Measurements from ENCODE around the gene ATP8B3.
A peak's percentile ranks its signal among the peaks of the same experiment; 100 is the strongest.

Gene ATP8B3

DNA sequence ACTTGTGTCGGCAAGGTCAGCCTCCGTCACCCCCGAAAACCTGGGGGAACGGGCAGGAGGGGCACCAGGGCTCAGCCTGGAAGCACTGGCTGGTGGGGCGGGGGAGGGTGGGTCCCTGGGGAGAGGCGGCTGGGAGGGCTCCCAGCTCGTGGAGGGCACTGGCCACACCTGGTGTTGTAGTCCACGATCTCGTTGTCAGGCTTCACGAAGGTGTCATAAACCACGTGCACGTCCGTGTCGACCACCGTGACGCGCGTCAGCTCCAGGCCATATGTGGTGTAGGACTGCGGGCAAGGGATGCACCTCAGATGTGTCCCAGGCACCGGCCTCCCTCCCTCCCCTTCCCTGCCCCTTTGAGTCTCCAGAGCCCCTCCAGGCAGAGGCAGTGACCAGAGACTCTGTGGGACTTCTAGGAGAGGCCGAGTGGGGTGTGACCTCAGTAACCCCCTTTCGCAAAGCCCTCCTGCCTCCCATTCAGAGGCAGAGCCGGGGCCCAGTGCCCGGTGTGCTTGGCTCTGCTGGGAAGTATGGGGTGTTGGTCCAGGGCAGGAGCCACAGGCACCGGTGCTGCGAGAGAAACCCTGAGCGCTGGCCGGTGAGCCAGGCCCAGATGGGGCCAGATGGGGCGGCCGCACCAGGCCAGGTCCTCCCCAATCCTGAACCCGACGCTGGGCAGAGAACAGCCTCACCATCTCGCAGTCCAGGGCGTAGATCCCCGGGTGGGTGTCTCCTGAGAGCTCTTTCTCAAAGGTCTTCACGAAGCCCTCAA is 4.6 kb upstream of the ATP8B3 start:
- DNase-seq (ENCODE audit: low spot score): no peak

DNA sequence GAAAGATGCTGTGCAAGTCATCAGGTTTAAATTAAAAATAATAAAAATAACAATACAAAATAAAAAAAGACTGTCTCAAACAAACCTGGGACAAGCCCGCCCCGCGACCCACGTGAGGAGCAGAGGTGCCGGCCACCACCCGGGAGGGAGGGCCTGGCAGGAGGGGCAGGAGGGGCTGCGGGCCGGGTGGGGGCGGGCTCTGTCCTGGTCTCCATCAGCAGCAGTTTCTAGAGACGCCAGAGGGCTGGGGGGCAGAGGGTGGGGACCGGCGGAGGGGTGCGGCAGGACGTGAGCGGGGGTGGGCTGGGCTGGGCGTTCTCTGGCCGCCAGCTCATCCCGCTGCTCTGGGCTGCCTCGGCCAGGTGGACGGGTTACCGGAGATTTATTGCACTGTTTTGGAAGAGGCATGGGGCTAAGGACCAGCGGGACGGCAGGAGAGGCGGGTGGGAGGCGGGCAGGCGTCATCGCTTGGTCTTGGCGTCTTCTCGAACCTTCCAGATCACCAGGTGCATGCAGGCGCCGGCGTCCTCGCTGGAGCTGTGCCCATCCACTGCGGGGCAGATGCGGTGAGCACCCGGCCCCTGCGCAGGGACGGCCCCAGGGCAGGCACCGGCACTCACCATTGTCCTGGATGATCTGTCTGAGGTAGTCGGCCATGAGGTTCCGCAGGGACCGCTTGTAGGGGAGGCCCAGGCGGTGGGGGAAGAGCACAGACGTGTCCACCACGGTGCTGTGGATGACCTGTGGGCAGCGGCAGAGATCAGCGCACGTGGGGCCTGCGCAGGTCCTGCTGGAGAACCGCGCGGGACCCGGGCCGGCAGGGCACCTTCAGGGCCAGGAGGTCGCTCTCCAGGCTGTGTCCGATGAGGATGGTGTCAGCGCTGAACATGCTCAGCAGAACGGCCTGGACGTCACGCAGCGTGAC is 3.8 kb upstream of the ATP8B3 start:
- no peak for DNase-seq (ENCODE audit: low spot score)

DNA sequence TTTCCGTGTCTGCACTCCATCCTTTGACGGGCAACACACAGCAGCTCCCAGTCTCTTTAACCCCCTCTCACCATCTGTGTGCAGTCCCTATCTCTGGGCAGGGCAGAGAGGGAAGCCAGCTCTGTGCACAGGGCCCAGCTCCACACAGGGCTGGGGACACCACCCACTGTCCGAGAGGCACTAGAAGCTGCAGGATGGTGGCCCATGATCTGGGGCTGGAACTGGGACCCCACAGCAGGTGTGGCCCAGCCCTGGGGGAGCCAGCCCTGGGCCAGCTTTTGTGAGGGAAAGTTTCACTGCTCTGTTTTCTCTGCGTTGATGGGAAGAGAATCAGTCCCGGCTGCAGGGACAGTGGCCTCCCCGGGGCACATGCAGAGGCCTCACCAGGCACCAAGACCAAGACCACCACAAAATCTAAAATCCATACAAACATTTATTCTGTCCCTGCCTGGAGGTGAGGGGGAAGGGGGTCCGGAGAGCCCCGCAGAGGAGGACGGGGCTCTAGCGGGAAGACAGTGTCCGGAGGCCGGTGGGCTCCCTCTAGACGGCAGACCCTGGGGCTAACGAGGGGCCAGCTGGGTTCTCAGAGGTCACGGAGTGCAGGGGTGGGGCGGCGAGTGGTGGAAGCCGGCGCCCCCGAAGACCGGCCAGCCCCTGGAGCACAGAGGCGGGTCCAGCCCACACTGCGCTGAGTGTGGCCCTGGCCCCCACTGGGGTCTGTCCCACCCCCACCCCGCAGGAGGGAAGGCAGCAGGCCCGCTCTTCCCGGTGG is 2.9 kb upstream of the ATP8B3 start:
- no peak for DNase-seq (ENCODE audit: low spot score)

GRCh38 chr19:1814391-1814790 is 2.3 kb upstream of the ATP8B3 start:
- no peak for DNase-seq (ENCODE audit: low spot score)

DNA sequence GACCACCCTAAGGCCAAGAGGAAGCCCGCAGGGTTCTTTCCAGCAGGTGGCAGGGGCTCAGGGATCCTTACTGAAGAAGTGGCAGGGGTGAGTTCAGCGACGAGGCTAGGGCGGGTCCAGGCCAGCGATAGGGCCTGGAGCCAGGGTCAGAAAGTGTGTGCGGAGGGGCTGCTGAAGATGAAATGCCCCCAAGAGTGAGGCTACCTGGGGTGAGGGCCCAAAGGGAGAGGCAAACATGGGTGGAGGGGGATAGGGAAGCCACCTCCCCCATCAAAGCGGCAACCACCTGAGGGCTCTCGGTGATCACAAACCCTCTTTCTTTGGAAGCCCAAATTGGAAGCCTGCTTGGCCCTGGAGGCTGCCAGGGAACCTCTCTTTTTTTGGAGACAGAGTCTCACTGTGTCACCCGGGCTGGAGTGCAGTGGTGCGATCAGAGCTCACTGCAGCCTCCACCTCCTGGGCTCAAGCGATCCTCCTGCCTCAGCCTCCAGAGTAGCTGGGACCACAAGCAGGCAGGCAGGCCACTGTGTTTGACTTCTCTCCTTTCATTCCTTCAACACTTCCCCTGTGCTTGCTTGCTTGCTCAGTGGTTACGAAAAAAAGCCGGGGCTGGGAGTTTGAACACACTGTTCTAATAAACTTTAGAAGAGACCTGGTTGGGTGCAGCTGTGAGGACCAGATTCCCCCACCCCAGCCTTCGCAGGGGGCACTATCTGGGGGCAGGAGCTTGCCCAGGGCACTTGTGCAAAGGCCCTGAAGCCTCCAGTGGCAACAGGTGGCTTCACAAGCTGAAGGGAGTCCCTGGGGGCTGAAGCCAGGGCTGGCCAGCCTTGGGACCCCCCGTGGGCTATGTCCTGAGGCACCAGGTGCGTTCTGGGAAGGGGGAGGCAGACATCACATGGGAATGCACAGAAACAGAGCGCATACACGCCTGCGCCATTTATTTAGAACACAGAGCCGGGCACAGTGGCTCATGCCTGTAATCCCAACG is 1.4 kb upstream of the ATP8B3 start:
- DNase-seq (ENCODE audit: low spot score): no peak

GRCh38 chr19:1812426-1813191 is 533 bp upstream of the ATP8B3 start:
- DNase-seq (ENCODE audit: low spot score): peak; percentile 95

GRCh38 chr19:1811472-1811894 is 593 bp downstream of the ATP8B3 start:
- DNase-seq (ENCODE audit: low spot score): no peak

GRCh38 chr19:1810439-1811160 is 1.5 kb downstream of the ATP8B3 start:
- no peak for DNase-seq (ENCODE audit: low spot score)

- no peak for DNase-seq (ENCODE audit: low spot score)
Measured at GRCh38 chr19:1809678-1810077, 2.4 kb downstream of the ATP8B3 start.

DNA sequence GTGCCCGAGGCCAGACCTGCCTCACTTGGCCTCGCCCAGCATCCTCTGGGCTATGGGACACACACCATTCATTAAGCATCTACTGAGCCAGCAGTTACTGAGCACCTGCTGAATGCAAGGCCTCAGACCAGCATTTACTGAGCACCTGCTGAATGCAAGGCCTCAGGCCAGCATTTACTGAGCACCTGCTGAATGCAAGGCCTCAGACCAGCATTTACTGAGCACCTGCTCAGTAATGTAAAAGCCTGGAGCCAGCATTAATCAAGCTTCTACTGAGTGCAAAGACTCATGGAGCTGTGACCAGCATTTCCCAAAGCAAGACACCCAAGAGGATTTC is 3.7 kb downstream of the ATP8B3 start:
- DNase-seq (ENCODE audit: low spot score): no peak

- DNase-seq (ENCODE audit: low spot score): no peak
Measured at GRCh38 chr19:1807695-1808394, 4.2 kb downstream of the ATP8B3 start.

DNA sequence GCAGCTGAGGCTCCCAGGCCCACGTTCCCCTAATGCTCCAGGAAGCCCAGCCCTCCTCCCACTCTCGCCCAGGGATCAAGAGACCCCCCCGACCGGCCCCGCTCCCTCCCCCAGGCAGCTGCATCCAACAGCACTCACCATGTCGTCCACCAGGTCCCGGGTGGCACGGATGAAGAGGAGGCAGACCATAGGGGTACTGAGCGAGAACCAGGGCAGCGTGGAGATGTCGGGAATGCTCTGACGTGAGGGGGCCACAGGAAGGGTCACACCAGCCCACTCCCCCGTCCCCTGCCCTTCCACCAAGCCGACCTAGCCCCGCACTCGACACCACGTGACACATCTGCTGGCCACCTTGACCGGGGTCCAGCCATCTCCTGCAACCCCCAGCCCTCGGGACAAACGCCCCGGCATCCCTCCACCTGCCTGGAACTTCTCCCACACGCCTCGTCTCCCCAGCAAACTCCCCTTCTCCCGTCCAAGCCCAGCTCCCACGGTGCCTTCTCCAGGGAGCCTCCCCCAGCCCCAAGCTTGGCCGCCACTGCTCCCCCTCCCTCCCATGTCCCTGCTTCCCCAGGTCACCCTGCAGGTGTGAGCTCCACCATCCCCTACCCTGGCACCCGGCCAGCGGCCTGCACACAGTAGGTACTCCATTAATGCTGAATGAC is 4.9 kb downstream of the ATP8B3 start:
- no peak for DNase-seq (ENCODE audit: low spot score)

DNA sequence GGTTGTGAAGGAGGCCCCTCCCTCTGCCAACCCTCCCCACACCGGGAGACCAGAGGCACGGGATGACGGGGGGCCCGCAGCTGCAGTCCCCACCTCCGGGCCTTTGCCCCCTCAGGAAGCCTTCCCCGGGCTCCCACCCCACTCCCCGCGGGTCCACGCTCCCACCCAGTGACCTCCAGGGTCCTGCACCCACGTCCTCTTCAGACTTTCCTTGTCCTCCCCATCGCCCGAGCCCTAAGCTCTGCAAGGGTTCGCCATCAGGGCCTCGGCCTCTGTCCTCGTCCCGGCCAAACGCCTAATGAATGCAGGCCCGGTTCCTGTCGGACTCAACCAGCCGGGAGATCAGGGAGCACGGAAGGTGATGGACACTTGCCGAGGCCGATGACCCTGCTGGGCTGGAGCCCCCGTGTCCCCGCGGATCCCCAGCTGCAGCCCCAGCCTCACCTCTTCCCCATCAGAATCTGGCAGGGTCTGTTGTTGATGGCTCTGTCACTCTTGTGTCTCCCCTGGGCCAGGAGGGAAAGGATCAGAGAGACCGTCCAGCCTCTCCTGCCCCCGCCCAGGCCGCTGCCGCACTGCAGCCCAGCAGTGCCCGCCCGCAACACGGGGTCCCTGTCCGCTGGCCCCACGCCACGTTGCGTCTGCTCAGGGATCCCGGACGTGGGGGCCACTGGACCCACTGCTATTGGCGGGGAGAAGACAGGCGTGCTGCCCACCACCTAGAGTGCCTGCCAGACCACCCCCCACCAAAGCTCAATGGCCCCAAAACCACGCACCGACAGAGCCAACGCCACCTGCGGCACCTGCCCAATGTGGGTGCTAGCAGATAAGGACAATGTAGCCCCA is 5.7 kb downstream of the ATP8B3 start:
- no peak for DNase-seq (ENCODE audit: low spot score)

- no peak for DNase-seq (ENCODE audit: low spot score)
Measured at GRCh38 chr19:1805401-1806183, 6.5 kb downstream of the ATP8B3 start.

GRCh38 chr19:1804858-1805257 is 7.2 kb downstream of the ATP8B3 start:
- no peak for DNase-seq (ENCODE audit: low spot score)

GRCh38 chr19:1799695-1800342 is 12.3 kb downstream of the ATP8B3 start:
- no peak for DNase-seq (ENCODE audit: low spot score)

Measured in ecto neural progenitor cell (in vitro differentiated cells).